HepG2 (cell line): ENCODE measurements around the gene MNDA. TPM values are rescaled to one million over a fixed set of nuclear protein-coding genes. Genes with fewer than 3 reads are reported as not detected.

Experiments used
- ATAC-seq: fragments of 200-7000 bp; cut with Tn5 transposase; 3 replicates; pipeline ENCODE4 v1.9.1; 2020; ENCODE audit warnings: mild to moderate bottlenecking, moderate library complexity
- BruUV-seq: library from RNA; stranded (reverse); fragments of 400-500 nt; replicated peaks from 2 replicates; lab custom pipeline; 2021; lab: Mats Ljungman, UMichigan
- CTCF ChIA-PET: fragments of 300-600 bp; formaldehyde crosslinking; extraction: SDS; loops from one replicate; lab custom pipeline; 2021; ENCODE audit warnings: low total read pairs, inconsistent platforms, low intra/inter-chr PET ratio; lab: Yijun Ruan, JAX
- POLR2A ChIA-PET: fragments of 350-600 bp; sonication (Branson Sonifier 250); formaldehyde crosslinking; loops from one replicate; lab custom pipeline; 2020; ENCODE audit warnings: antibody characterized with exemption, inconsistent platforms; lab: Yijun Ruan, JAX
- DNase-seq: peaks from one replicate; pipeline ENCODE4 v3.0.0-alpha.2; 2015; ENCODE audit warnings: low spot score
- FAIRE-seq: peaks from 3 replicates; lab custom pipeline; 2011; peaks lifted over from hg19 to GRCh38; lab: Jason Lieb, UNC
- H2AFZ ChIP-seq: one replicate; pipeline ENCODE4 v1.6.1; 2011; ENCODE audit warnings: low read length, inconsistent platforms
- H3K27ac ChIP-seq: fragments of 300-600 bp; 3 replicates; pipeline ENCODE4 v1.8.0; 2011; ENCODE audit warnings: mixed run types, mild to moderate bottlenecking, mixed read lengths, low read length, inconsistent platforms; ENCODE audit not compliant: insufficient read depth; ENCODE audit errors: extremely low read length
- H3K27me3 ChIP-seq, 2 experiments: fragments of 200-600 bp in 1 of 2; 2 replicates in 1 of 2; 3 replicates in 1 of 2; pipeline versions ENCODE4 v1.6.0 to v1.8.0; 2011; ENCODE audit warnings: low read length in 2 of 2, mild to moderate bottlenecking in 2 of 2, moderate library complexity in 2 of 2, inconsistent platforms in 1 of 2; ENCODE audit not compliant: insufficient read depth in 2 of 2, control insufficient read depth in 1 of 2
- H3K36me3 ChIP-seq, 2 experiments: fragments of 200-600 bp in 1 of 2; replicated peaks in 1 of 2; 2 replicates in 1 of 2; 3 replicates in 1 of 2; pipeline versions ENCODE4 v1.5.1 to v1.8.0; 2011; ENCODE audit warnings: low read length in 2 of 2, inconsistent platforms in 1 of 2; ENCODE audit not compliant: insufficient read depth in 2 of 2, control insufficient read depth in 1 of 2
- H3K4me1 ChIP-seq: 2 replicates; pipeline ENCODE4 v1.5.1; 2012; ENCODE audit warnings: low read length, inconsistent platforms; ENCODE audit not compliant: insufficient read depth
- H3K4me2 ChIP-seq: 2 replicates; pipeline ENCODE4 v1.6.0; 2011; ENCODE audit warnings: low read depth, low read length, inconsistent platforms
- H3K4me3 ChIP-seq, 3 experiments: fragments of 200-600 bp in 1 of 3; sonication (generic), shearing (Covaris generic) in 1 of 3; replicated peaks in 1 of 3; 2 replicates each; pipeline ENCODE4 v1.5.1; 2011 to 2016; ENCODE audit warnings: low read length in 3 of 3, inconsistent platforms in 2 of 3, low read depth in 2 of 3, mild to moderate bottlenecking in 2 of 3, control low read depth in 1 of 3, mixed read lengths in 1 of 3; ENCODE audit not compliant: insufficient read depth in 1 of 3
- H3K79me2 ChIP-seq: one replicate; pipeline ENCODE4 v1.6.1; 2011; ENCODE audit warnings: low read length, inconsistent platforms; ENCODE audit not compliant: insufficient read depth
- H3K9ac ChIP-seq: 2 replicates; pipeline ENCODE4 v1.6.0; 2011; ENCODE audit warnings: mild to moderate bottlenecking, low read depth, low read length, inconsistent platforms; ENCODE audit not compliant: insufficient read depth
- H3K9me3 ChIP-seq: 2 replicates; pipeline ENCODE4 v1.5.1; 2012; ENCODE audit warnings: mild to moderate bottlenecking, low read length
- H4K20me1 ChIP-seq: 2 replicates; pipeline ENCODE4 v1.6.0; 2011; ENCODE audit warnings: inconsistent platforms, mild to moderate bottlenecking, low read length, moderate library complexity; ENCODE audit not compliant: insufficient read depth
- FOXO1 ChIP-seq: sonication (generic); formaldehyde crosslinking; IDR thresholded peaks from 2 replicates; pipeline ENCODE4 v1.4.0; 2020; ENCODE audit warnings: missing genetic modification reagents
- KLF12 ChIP-seq: sonication (generic); formaldehyde crosslinking; IDR thresholded peaks from 2 replicates; pipeline ENCODE4 v1.4.0; 2020; ENCODE audit warnings: missing genetic modification reagents, borderline replicate concordance
- KLF6 ChIP-seq: IDR thresholded peaks from 2 replicates; pipeline ENCODE4 v1.8.0; 2016; ENCODE audit warnings: missing biosample characterization, missing genetic modification reagents
- RFXANK ChIP-seq: IDR thresholded peaks from 2 replicates; pipeline ENCODE4 v1.6.1; 2016
- TGIF2 ChIP-seq: IDR thresholded peaks from 2 replicates; pipeline ENCODE4 v1.6.1; 2016; ENCODE audit warnings: control low read depth, missing compliant biosample characterization
- ZBTB7B ChIP-seq: sonication (generic); formaldehyde crosslinking; IDR thresholded peaks from 2 replicates; pipeline ENCODE4 v1.4.0; 2020; ENCODE audit warnings: missing genetic modification reagents
- ZEB1 ChIP-seq: IDR thresholded peaks from 2 replicates; pipeline ENCODE4 v1.6.1; 2012; ENCODE audit warnings: mild to moderate bottlenecking, low read depth, inconsistent platforms; ENCODE audit not compliant: insufficient replicate concordance
- ZNF335 ChIP-seq: sonication (generic); formaldehyde crosslinking; IDR thresholded peaks from 2 replicates; pipeline ENCODE4 v1.4.0; 2020; ENCODE audit warnings: missing genetic modification reagents
- ZNF382 ChIP-seq: sonication (generic); formaldehyde crosslinking; IDR thresholded peaks from 2 replicates; pipeline ENCODE4 v1.5.0; 2020; ENCODE audit warnings: missing genetic modification reagents, mild to moderate bottlenecking, borderline replicate concordance
- ZNF546 ChIP-seq: sonication (generic); formaldehyde crosslinking; conservative IDR thresholded peaks from 2 replicates; pipeline ENCODE4 v1.8.1; 2023; ENCODE audit warnings: mild to moderate bottlenecking, missing genetic modification reagents
- ZNF572 ChIP-seq: sonication (generic); formaldehyde crosslinking; IDR thresholded peaks from 2 replicates; pipeline ENCODE4 v1.5.1; 2020; ENCODE audit warnings: mild to moderate bottlenecking, missing genetic modification reagents
- WGBS: methylation state at CpG from one replicate; pipeline ENCODE4 v1.1.6; 2017; ENCODE audit warnings: low lambda C conversion rate; 5-methylcytosine and 5-hydroxymethylcytosine counted together
- in situ Hi-C: cut with HindIII; loops from 2 replicates; pipeline ENCODE4 v1.10.0; 2017; ENCODE audit warnings: low pct_unique_long_range_greater_than_20kb; ENCODE audit not compliant: extremely low pct_ligation_motif_present
- intact Hi-C: fragments of 100-400 bp; cut with micrococcal nuclease; formaldehyde crosslinking; loops from one replicate; pipeline ENCODE4 v1.10.0; 2022; ENCODE audit not compliant: unreplicated experiment
- polyA plus RNA-seq, 8 experiments: library from polyadenylated mRNA; depleted of rRNA in 3 of 8; stranded (reverse) in 7 of 8; unstranded in 1 of 8; fragments of >200 nt; fragmentation: Illumina TruSeq in 4 of 8; extraction: Trizol in 4 of 8; gene quantifications; 2 replicates each; pipeline versions ENCODE4 v1.2.1 to v1.2.3, GENCODE V29; 2011 to 2016; ENCODE audit warnings: low read depth in 4 of 8, missing spikeins in 1 of 8, mixed read lengths in 1 of 8; ENCODE audit not compliant: insufficient read depth in 1 of 8
- total RNA-seq, 5 experiments: library from RNA; depleted of rRNA; stranded (reverse); fragments of >200 nt; fragmentation: Illumina TruSeq; extraction: Trizol; gene quantifications; 2 replicates each; pipeline ENCODE4 v1.2.3, GENCODE V29; 2016; ENCODE audit warnings: low read depth in 1 of 5
- TF ChIP-seq, protein P1 (sequence below): sonication (generic); formaldehyde crosslinking; conservative IDR thresholded peaks from 2 replicates; pipeline ENCODE4 v1.4.0; 2020; ENCODE audit warnings: missing genetic modification reagents
- TF ChIP-seq, protein P2 (sequence below): sonication (generic); formaldehyde crosslinking; IDR thresholded peaks from 2 replicates; pipeline ENCODE4 v1.4.0; 2020; ENCODE audit warnings: mild to moderate bottlenecking, missing genetic modification reagents, borderline replicate concordance
- TF ChIP-seq, protein P3 (sequence below): sonication (generic); formaldehyde crosslinking; IDR thresholded peaks from 2 replicates; pipeline ENCODE4 v1.4.0; 2020; ENCODE audit warnings: mild to moderate bottlenecking, missing genetic modification reagents
- TF ChIP-seq, protein P4 (sequence below): sonication (generic); formaldehyde crosslinking; IDR thresholded peaks from 2 replicates; pipeline ENCODE4 v1.4.0; 2020; ENCODE audit warnings: missing genetic modification reagents
- TF ChIP-seq, protein P5 (sequence below): sonication (generic); formaldehyde crosslinking; IDR thresholded peaks from 2 replicates; pipeline ENCODE4 v1.4.0; 2020; ENCODE audit warnings: missing genetic modification reagents; ENCODE audit errors: not compliant biosample characterization

MNDA gene
- total and polyA plus RNA-seq, 2 of the 13 experiments (the other 11 are each of a cell fraction or from before 2014, with no cell fraction given) = not detected

DNA sequence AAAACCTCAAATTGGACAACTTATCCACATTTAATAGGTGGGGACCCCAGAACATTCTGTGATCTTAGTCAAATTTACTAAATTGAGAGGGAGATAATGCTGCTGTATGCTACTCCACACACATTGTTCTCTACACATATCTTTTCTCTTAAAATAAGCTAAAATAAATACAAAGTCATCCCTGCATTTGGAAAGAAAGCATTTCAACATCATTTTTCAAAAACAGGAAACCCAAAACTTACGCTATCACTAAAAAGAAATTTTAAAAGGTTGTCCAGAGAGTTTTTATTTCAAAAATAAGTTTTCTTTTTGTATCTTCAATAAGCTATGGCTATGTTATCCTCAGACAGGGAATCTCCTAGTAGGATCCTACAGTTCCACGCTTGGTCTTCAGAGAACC, 30.6 kb upstream of the MNDA start:
- H3K4me3 ChIP-seq = no peak overlapping the region
- H3K36me3 ChIP-seq = no peaks in the 10 kb centered on the region
- peaks cover 5% of the 10 kb centered on the region for H3K9me3 ChIP-seq
- 6% methylated on average over 2 of the region's 2 CpGs for WGBS
- ChIA-PET CTCF (no interaction called here), POLR2A (no interaction called here)
- no peak overlapping the region for H3K9ac ChIP-seq
- no TSS peak for BruUV-seq
- no peaks in the 10 kb centered on the region for H3K4me1 ChIP-seq
- H3K27ac ChIP-seq = no peak overlapping the region
- H4K20me1 ChIP-seq = no peaks in the 10 kb centered on the region
- H2AFZ ChIP-seq = no peak overlapping the region
- intact Hi-C loops = no loop called here
- no peaks in the 10 kb centered on the region for H3K27me3 ChIP-seq
- H3K4me2 ChIP-seq = no peak overlapping the region
- FAIRE-seq = no peak
- no peaks in the 10 kb centered on the region for H3K79me2 ChIP-seq
- DNase-seq = no peak
- in situ Hi-C loops = no loop called here
- ATAC-seq = no peak
- no peak for TF ChIP-seq ZNF335 (CRISPR knock-in tag)
- TF ChIP-seq, protein P1, sequence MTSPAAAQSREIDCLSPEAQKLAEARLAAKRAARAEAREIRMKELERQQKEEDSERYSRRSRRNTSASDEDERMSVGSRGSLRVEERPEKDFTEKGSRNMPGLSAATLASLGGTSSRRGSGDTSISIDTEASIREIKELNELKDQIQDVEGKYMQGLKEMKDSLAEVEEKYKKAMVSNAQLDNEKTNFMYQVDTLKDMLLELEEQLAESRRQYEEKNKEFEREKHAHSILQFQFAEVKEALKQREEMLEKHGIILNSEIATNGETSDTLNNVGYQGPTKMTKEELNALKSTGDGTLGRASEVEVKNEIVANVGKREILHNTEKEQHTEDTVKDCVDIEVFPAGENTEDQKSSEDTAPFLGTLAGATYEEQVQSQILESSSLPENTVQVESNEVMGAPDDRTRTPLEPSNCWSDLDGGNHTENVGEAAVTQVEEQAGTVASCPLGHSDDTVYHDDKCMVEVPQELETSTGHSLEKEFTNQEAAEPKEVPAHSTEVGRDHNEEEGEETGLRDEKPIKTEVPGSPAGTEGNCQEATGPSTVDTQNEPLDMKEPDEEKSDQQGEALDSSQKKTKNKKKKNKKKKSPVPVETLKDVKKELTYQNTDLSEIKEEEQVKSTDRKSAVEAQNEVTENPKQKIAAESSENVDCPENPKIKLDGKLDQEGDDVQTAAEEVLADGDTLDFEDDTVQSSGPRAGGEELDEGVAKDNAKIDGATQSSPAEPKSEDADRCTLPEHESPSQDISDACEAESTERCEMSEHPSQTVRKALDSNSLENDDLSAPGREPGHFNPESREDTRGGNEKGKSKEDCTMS = no peak
- TF ChIP-seq, protein P2, sequence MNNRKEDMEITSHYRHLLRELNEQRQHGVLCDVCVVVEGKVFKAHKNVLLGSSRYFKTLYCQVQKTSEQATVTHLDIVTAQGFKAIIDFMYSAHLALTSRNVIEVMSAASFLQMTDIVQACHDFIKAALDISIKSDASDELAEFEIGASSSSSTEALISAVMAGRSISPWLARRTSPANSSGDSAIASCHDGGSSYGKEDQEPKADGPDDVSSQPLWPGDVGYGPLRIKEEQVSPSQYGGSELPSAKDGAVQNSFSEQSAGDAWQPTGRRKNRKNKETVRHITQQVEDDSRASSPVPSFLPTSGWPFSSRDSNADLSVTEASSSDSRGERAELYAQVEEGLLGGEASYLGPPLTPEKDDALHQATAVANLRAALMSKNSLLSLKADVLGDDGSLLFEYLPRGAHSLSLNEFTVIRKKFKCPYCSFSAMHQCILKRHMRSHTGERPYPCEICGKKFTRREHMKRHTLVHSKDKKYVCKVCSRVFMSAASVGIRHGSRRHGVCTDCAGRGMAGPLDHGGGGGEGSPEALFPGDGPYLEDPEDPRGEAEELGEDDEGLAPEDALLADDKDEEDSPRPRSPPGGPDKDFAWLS (CRISPR knock-in tag) = no peak
- no peak for TF ChIP-seq TGIF2 (CRISPR knock-in tag)
- no peak for TF ChIP-seq FOXO1 (CRISPR knock-in tag)
- TF ChIP-seq ZNF382 (CRISPR knock-in tag) = no peak
- no peak for TF ChIP-seq ZNF572 (CRISPR knock-in tag)
- TF ChIP-seq, protein P3, sequence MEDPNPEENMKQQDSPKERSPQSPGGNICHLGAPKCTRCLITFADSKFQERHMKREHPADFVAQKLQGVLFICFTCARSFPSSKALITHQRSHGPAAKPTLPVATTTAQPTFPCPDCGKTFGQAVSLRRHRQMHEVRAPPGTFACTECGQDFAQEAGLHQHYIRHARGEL (CRISPR knock-in tag) = no peak
- no peak for TF ChIP-seq KLF6 (CRISPR knock-in tag)
- TF ChIP-seq, protein P4, sequence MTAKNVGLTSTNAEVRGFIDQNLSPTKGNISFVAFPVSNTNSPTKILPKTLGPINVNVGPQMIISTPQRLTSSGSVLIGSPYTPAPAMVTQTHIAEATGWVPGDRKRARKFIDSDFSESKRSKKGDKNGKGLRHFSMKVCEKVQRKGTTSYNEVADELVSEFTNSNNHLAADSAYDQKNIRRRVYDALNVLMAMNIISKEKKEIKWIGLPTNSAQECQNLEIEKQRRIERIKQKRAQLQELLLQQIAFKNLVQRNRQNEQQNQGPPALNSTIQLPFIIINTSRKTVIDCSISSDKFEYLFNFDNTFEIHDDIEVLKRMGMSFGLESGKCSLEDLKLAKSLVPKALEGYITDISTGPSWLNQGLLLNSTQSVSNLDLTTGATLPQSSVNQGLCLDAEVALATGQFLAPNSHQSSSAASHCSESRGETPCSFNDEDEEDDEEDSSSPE (CRISPR knock-in tag) = no peak
- no peak for TF ChIP-seq KLF12 (CRISPR knock-in tag)
- TF ChIP-seq ZBTB7B = no peak
- TF ChIP-seq ZNF546 = no peak
- TF ChIP-seq RFXANK = no peak
- TF ChIP-seq, protein P5, sequence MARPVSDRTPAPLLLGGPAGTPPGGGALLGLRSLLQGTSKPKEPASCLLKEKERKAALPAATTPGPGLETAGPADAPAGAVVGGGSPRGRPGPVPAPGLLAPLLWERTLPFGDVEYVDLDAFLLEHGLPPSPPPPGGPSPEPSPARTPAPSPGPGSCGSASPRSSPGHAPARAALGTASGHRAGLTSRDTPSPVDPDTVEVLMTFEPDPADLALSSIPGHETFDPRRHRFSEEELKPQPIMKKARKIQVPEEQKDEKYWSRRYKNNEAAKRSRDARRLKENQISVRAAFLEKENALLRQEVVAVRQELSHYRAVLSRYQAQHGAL (CRISPR knock-in tag) = no peak
- TF ChIP-seq ZEB1 = no peak
